Urinary bladder (tissue), 4 donors: ENCODE results near the gene RND1. TPM values are rescaled to one million over a fixed set of nuclear protein-coding genes. Genes with fewer than 3 reads are reported as not detected.
A peak's percentile ranks its signal among the peaks of the same experiment; 100 is the strongest.
"Not testable (repeated sequence)": the region's sequence is repeated elsewhere in the genome, so short reads cannot be mapped to it uniquely, and the experiment has no call there.

Source experiments
- DNase-seq: peaks from one replicate; pipeline ENCODE4 v3.0.0-alpha.2; 2015; ENCODE audit errors: extremely low spot score
- H3K27ac ChIP-seq: one replicate; pipeline ENCODE4 v1.5.1; 2013; ENCODE audit warnings: low read depth, mild to moderate bottlenecking, moderate library complexity
- H3K36me3 ChIP-seq: one replicate; pipeline ENCODE4 v1.6.1; 2013; ENCODE audit warnings: mild to moderate bottlenecking, moderate library complexity; ENCODE audit not compliant: insufficient read depth
- H3K4me1 ChIP-seq: one replicate; pipeline ENCODE4 v1.6.1; 2013; ENCODE audit warnings: mild to moderate bottlenecking, moderate library complexity; ENCODE audit not compliant: insufficient read depth
- H3K4me3 ChIP-seq: one replicate; pipeline ENCODE4 v1.5.1; 2013; ENCODE audit warnings: low read depth, low read length
- WGBS: extraction: QIAGEN DNeasy Blood & Tissue Kit; methylation state at CpG from one replicate; pipeline ENCODE4 v1.1.7; 2013; 5-methylcytosine and 5-hydroxymethylcytosine counted together
- polyA plus RNA-seq: library from polyadenylated mRNA; stranded (reverse); fragments of 200-250 nt; gene quantifications from one replicate; pipeline ENCODE4 v1.2.3, GENCODE V29; 2013
- total RNA-seq: library from RNA; depleted of rRNA; stranded (reverse); fragments of >200 nt; gene quantifications from one replicate; pipeline ENCODE4 v1.2.3, GENCODE V29; 2014
- donor health status: healthy with polysubstance abuse.
- donor health status: healthy.

RND1 gene
- total RNA-seq (0.53 TPM), polyA plus RNA-seq (1.8 TPM)

DNA sequence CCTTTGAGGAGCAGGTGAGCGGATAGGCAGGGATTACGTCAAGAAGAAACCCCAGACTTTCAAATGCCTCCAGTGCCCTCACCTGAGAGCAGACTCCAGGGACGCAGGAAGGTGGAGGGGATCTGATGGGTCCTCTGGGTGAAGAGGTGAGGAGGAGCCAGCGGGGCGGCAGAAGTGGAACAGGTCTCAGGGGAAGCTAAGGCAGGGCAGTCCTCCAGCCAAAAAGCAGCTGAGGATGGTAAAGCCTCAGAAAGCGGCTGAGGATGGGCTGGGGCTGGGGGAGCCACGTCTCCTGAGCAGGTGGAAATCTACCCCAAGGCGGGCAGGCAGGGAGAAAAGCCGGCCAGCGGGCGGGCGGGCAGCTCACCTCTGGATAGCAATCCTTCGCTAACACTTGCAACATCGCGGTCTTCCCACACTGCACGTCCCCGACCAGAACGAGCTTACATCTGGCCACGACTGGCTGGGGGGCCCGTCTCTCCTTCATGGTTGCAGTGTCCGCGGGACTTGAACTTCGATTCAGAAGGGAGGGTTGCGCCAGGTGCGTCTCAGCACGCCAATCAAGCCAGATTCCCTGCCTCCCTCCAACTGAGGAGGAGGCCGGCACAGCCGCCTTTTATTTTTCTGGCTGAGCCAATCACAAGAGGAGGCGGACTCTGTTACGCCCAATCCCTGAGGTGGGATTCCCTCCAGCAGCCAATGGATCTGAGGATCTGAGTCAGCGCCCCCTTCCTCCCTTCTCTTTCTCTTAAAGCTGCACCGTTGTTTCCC is at the start of gene RND1:
RND1 (minus strand) TSS at position 590 of the 771 bp plus-strand sequence; CDS start at position 487, 103 bp downstream.
- Histone ChIP-seq H3K4me3 (peak within 1 kb of the TSS; percentile 44), H3K4me1 (no peaks in the 10 kb centered on the region), H3K36me3 (no peaks in the 10 kb centered on the region), H3K27ac (no peak within 1 kb of the TSS)
- peak; percentile 88 for DNase-seq
- 2% methylated on average over 32 of the region's 32 CpGs for WGBS

DNA sequence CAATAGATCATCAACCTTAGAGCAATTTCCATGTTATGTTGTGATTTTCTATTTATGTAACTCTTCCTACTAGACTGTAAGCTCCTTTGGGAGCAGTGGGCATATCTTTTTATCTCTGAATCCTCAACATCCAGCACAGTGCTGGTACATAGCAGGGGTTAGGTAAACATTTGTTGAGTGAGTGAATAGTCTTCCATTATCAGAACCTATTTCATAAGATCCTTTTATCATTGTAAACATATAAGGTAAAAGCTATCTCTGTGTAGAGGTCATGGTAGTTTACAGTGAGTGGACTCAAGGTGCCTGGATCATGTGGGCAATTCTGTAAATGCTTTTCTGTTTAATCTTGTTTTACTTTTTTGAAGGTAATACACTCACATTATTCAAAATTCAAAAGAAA is 44.5 kb upstream of the RND1 start:
- DNase-seq, result no peak
- Histone ChIP-seq H3K4me3 (no peak overlapping the region), H3K36me3 (no peaks in the 10 kb centered on the region), H3K27ac (no peak overlapping the region), H3K4me1 (no peaks in the 10 kb centered on the region)

DNA sequence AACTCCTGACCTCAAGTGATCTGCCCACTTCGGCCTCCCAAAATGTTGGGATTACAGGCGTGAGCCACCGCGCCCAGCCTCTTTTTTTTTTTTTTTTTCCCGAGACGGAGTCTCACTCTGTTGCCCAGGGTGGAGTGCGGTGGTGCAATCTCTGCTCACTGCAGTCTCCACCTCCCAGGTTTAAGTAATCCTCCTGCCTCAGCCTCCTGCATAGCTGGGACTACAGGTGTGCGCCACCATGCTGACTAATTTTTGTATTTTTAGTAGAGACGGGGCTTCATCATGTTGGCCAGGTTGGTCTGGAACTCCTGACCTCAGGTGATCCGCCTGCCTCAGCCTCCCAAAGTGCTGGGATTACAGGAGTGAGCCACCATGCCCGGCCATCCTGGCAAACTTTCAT is 44.0 kb upstream of the RND1 start:
- not testable (repeated sequence) for DNase-seq, H3K27ac ChIP-seq, H3K4me3 ChIP-seq, H3K36me3 ChIP-seq, H3K4me1 ChIP-seq
- WGBS, result 86% methylated on average over 11 of the region's 11 CpGs

DNA sequence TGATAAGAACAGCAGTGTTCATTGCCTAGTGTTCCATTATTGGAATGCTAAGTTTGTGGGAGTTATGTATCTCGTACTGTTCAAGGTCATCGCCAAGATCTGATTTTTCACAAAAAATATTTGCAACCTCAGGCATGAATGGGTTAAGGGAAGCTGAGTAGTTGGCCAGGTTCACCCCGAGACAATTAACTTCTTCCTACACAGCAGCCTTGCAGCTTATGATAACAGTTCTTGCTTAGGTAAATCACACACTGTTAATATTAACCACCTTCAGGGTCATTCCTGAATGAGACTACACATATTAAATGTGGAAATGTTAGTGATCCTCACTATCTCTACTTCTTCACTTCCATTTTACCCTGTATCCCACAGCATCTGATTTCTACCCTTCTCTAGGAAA is 41.6 kb upstream of the RND1 start:
- no peak overlapping the region for H3K27ac ChIP-seq
- no peak overlapping the region for H3K4me3 ChIP-seq
- H3K4me1 ChIP-seq, result no peaks in the 10 kb centered on the region
- 68% methylated on average over 3 of the region's 3 CpGs for WGBS
- DNase-seq, result no peak
- H3K36me3 ChIP-seq, result no peaks in the 10 kb centered on the region

DNA sequence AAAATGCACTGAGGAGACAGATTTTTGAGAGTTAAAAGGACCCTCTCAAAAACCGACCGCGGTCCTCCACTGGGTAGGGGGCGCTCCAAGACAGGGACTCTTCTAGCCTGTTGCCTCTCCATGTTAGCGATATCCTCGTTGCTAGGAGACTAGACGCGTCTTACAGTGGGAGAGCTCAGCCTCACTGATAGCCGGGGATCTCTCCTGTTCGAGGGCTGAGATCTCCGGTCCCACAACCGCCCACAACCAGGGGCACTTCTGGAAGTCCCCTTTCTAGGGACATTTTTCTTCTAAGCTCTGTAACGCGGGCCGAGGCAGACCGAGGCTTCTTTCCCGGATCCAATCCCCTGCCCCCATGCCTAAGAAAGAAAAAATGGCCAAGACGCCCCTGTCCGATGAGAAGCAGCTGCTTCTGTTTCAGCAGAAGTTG is 38.3 kb upstream of the RND1 start:
- peak; percentile 78 for DNase-seq
- WGBS, result under 1% methylated on average over 19 of the region's 19 CpGs
- no peak overlapping the region for H3K27ac ChIP-seq
- H3K4me3 ChIP-seq, result peak overlapping the region; percentile 20
- H3K36me3 ChIP-seq, result no peaks in the 10 kb centered on the region
- H3K4me1 ChIP-seq, result no peaks in the 10 kb centered on the region

DNA sequence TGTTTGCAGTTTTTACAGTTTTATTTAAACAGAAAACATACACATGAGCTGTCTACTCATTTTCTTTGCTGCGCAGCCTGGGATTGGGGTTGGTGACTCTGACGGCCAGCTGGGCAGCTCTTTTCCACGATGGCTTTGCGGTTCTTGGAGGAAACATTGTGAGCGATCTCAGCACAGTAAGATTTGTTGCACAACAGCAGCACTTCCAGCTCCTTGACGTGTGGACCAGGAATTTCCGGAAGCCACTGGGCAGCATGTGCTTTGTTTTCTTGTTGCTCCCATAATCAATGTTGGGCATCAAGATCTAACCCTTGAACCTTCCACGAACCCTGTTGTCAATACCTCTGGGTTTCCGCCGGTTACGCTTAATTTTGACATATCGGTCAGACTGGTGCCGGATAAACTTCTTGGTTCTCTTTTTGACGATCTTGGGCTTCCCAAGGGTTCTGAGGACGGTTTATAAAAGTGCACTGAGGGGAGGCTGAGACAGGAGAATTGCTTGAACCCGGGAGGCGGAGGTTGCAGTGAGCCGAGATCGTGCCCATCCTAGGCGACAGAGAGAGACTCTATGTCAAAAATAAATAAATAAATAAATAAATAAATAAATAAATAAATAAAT is 37.8 kb upstream of the RND1 start:
- Histone ChIP-seq H3K27ac (no peak overlapping the region), H3K4me3 (no peak overlapping the region)
- WGBS, result 58% methylated on average over 20 of the region's 20 CpGs

DNA sequence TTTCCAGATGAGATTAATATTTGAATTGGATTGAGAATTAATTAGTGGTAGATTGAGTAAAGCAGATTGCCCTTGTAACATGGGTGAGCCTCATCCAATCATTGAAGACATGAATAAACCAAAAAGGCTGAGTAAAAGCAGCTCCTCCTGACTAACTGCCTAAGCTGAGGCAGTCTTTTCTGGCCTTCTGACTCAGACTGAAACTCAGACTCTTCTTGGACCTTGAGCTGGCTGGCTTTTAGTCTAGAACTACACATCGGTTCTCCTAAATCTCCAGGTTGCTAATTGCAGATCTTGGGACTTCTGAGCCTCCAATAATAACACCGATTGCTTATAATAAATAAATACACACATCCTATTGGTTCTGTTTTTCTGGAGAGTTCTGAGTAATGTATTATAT is 35.6 kb upstream of the RND1 start:
- no peak overlapping the region for H3K4me3 ChIP-seq
- 89% methylated on average over 2 of the region's 2 CpGs for WGBS
- H3K4me1 ChIP-seq, result no peaks in the 10 kb centered on the region
- no peaks in the 10 kb centered on the region for H3K36me3 ChIP-seq
- DNase-seq, result no peak
- H3K27ac ChIP-seq, result no peak overlapping the region

More for the DNA sequence above, 37.8 kb upstream of the RND1 start:
- Histone ChIP-seq H3K36me3 (no peaks in the 10 kb centered on the region), H3K4me1 (no peaks in the 10 kb centered on the region)
- no peak for DNase-seq

DNA sequence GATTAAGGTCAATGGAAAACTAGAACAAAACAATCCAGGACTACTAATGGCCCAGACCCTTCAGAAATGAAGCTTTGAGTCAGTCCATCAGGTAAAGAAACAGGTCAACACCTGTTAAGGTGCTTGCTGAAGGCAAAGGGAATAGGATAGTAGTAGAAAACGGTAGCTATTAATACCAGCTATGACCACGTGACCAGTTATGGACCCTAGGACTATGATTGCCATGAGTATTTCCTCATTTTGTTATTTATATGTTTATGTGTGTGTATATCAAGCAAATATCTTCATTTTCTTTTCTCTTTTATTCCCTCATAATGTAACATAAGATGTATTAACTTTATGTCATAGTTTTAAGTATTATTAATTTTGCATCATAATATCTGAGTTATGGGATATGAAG is 34.0 kb upstream of the RND1 start:
- WGBS, result 77% methylated on average over 2 of the region's 2 CpGs
- Histone ChIP-seq H3K4me1 (no peaks in the 10 kb centered on the region), H3K36me3 (no peaks in the 10 kb centered on the region), H3K4me3 (no peak overlapping the region), H3K27ac (no peak overlapping the region)
- DNase-seq, result no peak

DNA sequence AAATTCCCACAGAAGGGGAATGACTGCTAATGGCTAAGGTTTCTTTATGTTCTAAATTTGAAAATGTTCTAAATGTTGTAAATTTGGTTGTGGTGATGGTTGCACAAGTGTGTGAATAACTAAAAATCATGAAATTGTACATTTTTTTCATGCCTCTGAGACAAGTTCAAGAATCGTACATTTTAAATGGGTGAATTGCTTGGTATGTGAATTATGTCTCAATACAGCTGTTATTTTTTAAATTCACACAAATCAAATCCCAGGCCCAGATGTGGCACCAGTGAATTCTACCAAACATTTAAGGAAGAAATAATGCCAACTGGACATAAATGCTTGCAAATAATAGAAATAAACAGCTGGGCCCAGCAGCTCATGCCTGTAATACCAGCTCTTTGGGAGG is 28.6 kb upstream of the RND1 start:
- no peak overlapping the region for H3K27ac ChIP-seq

DNA sequence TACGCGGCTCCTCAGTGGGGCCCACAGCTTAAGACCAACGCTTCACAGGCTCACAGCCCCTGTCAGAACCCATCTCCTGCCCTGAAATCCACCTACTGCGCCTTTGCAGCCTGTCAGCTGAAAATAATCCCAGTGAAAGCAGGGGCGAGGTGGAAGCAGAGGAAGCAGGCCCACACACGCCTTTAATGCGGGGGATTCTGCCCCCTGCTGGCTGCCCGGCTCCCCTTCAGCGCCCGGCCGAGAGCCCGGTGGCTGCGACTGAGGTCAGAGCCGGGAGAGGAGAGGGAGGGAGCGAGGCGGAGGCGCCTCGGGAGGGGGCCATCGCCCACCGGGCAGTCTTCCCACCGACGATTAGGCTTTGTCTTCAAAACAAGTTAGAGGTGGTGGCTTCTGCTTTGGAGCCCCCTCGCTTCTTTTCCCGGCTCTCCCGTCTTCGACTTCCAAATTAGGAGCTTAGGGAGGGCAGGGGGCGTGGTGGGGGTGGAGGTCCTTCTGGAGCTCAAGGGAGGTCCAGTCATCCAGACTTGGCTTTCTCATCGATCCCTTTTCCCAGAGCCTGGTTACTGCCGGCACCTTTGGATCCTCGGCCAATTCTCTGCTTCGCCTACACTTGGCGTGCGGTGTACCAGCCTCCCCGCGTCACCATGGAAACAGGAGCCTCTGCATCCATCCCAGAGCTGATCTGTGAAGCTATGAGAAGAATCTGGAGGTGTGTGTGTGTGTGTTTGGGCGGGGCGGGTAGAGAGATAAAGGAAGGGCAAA is 25.2 kb upstream of the RND1 start:
- Histone ChIP-seq H3K4me1 (no peaks in the 10 kb centered on the region), H3K27ac (no peak overlapping the region), H3K36me3 (no peaks in the 10 kb centered on the region), H3K4me3 (no peak overlapping the region)
- WGBS, result 4% methylated on average over 37 of the region's 37 CpGs
- DNase-seq, result peak; percentile 49

More for the DNA sequence above, 28.6 kb upstream of the RND1 start:
- no peaks in the 10 kb centered on the region for H3K36me3 ChIP-seq
- no peak overlapping the region for H3K4me3 ChIP-seq
- no peak for DNase-seq
- 64% methylated on average over 1 of the region's 1 CpG for WGBS
- no peaks in the 10 kb centered on the region for H3K4me1 ChIP-seq

DNA sequence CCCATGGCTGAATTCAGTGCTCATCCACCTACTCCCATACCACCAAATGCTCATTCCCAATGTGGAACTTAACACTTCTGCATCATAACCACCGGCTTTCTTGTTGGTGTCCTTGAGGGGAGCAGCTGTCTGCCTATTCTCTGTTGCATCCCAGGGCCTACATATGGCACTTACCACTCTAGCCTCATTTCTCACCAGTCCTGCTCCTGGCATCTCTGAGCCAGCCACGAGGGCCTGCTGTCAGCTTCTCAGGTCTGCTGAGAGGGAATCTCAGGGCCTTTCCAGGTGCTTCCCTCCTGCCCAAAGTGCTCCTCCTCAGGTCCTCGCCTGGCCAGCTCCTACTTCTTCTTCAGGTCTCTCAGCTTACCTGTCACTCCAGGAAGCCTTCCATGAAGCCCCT is 24.0 kb upstream of the RND1 start:
- no peak for DNase-seq
- Histone ChIP-seq H3K36me3 (no peaks in the 10 kb centered on the region), H3K4me1 (no peaks in the 10 kb centered on the region), H3K27ac (no peak overlapping the region), H3K4me3 (no peak overlapping the region)
- 85% methylated on average over 3 of the region's 3 CpGs for WGBS

DNA sequence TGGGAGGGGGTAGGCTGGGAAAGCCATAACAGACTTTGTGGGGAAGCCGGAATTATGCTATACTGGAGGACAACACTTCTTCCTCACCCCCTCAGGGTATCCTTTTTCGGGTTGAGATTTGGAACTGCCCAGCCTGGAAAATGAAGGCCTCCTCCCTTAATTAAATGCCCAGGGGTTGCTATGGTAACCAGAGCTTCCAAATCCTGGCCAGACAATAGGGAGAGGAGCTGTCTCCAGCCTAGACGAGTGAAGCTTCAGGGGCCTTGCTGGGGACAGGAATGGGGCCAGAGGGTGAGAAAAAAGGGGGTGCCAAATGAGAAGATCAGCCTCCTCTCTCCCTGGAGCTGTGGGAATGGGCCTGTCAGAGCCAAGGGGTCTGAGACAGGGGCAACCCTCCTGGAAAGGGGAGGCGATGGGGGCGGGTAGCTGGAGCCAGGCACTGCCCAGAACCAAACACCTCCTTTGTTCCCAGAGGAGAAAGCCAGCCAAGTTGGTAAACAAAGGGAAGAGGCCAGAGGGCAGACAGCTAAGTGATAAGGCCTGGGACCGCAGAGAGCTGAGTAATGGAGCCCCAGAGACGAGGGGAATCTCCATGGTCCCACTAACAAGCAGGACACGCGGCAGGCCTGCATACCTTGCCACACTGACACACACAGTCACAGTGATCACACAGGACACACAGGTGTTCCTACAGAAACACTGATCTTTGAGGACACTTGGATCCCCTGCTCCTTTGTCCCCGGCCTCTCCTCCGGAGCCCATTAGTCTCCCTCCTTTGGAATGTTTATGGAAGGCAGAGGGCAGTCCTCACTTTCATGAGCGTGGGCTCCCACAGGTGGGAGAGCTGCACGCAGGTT is 17.9 kb upstream of the RND1 start:
- H3K4me1 ChIP-seq, result no peaks in the 10 kb centered on the region
- DNase-seq, result no peak
- H3K36me3 ChIP-seq, result no peaks in the 10 kb centered on the region
- 59% methylated on average over 13 of the region's 13 CpGs for WGBS
- no peak overlapping the region for H3K27ac ChIP-seq
- no peak overlapping the region for H3K4me3 ChIP-seq

DNA sequence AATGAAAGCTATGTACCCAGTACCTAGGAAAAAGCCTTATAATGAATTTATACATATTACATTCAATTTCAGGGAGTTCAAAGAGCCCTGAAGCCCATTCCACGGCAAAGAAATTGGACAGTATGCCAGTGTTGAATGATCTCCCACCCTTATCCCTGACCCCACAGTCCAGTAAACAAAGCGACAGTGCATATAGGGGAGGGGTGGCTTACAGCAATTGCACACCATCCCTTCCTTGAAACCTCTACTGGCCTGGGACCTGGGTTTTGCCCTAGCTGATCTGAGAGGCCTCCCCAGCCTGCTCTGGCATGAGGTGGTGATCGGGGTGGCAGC is 17.3 kb upstream of the RND1 start:
- Histone ChIP-seq H3K27ac (no peak overlapping the region), H3K4me3 (no peak overlapping the region)
- 78% methylated on average over 3 of the region's 3 CpGs for WGBS

More for the DNA sequence above, 17.3 kb upstream of the RND1 start:
- no peak for DNase-seq
- H3K4me1 ChIP-seq, result no peaks in the 10 kb centered on the region
- no peaks in the 10 kb centered on the region for H3K36me3 ChIP-seq
